Mesendoderm (in vitro differentiated cells): ENCODE measurements around the gene TBL2.
"Not testable (repeated sequence)": the region's sequence is repeated elsewhere in the genome, so short reads cannot be mapped to it uniquely, and the experiment has no call there.

Experiments used
- DNase-seq: peaks from one replicate; pipeline ENCODE4 v3.0.0; 2013
- H2AK5ac ChIP-seq: 2 replicates; pipeline ENCODE4 v1.6.1; 2013; ENCODE audit warnings: low read length, inconsistent platforms
- H2BK120ac ChIP-seq: 2 replicates; pipeline ENCODE4 v1.6.1; 2013; ENCODE audit warnings: low read depth, mild to moderate bottlenecking, low read length, moderate library complexity, mixed read lengths
- H2BK15ac ChIP-seq: replicated peaks from 2 replicates; pipeline ENCODE4 v1.6.1; 2013; ENCODE audit warnings: low read depth, mild to moderate bottlenecking, moderate library complexity
- H2BK5ac ChIP-seq: 2 replicates; pipeline ENCODE4 v1.6.1; 2013; ENCODE audit warnings: low read length, inconsistent platforms
- H3K18ac ChIP-seq: 2 replicates; pipeline ENCODE4 v1.6.1; 2013; ENCODE audit warnings: mild to moderate bottlenecking, low read length, mixed read lengths
- H3K23ac ChIP-seq: one replicate; pipeline ENCODE4 v1.6.1; 2013; ENCODE audit warnings: low read length
- H3K27ac ChIP-seq: 2 replicates; pipeline ENCODE4 v1.5.1; 2013; ENCODE audit warnings: low read depth, mild to moderate bottlenecking, inconsistent platforms, low read length, moderate library complexity
- H3K27me3 ChIP-seq: 2 replicates; pipeline ENCODE4 v1.6.1; 2013; ENCODE audit warnings: low read length, control low read depth, mild to moderate bottlenecking, inconsistent platforms; ENCODE audit not compliant: insufficient read depth, poor library complexity
- H3K36me3 ChIP-seq: 2 replicates; pipeline ENCODE4 v1.6.1; 2013; ENCODE audit warnings: low read length, inconsistent platforms; ENCODE audit not compliant: control insufficient read depth, insufficient read depth
- H3K4ac ChIP-seq: one replicate; pipeline ENCODE4 v1.6.1; 2013; ENCODE audit warnings: low read depth, mild to moderate bottlenecking, low read length, moderate library complexity
- H3K4me1 ChIP-seq: 2 replicates; pipeline ENCODE4 v1.6.1; 2013; ENCODE audit warnings: low read depth, low read length, inconsistent platforms; ENCODE audit not compliant: control insufficient read depth
- H3K4me2 ChIP-seq: 2 replicates; pipeline ENCODE4 v1.6.1; 2013; ENCODE audit warnings: low read length
- H3K4me3 ChIP-seq: 2 replicates; pipeline ENCODE4 v1.5.1; 2013; ENCODE audit warnings: mild to moderate bottlenecking, low read length
- H3K56ac ChIP-seq: one replicate; pipeline ENCODE4 v1.6.1; 2013; ENCODE audit warnings: low read length
- H3K79me1 ChIP-seq: 2 replicates; pipeline ENCODE4 v1.6.1; 2013; ENCODE audit warnings: low read length, inconsistent platforms
- H3K79me2 ChIP-seq: 2 replicates; pipeline ENCODE4 v1.6.1; 2013; ENCODE audit warnings: mild to moderate bottlenecking, low read length; ENCODE audit not compliant: control insufficient read depth, insufficient read depth
- H3K9ac ChIP-seq: 2 replicates; pipeline ENCODE4 v1.6.1; 2013; ENCODE audit warnings: low read length, inconsistent platforms
- H4K5ac ChIP-seq: one replicate; pipeline ENCODE4 v1.6.1; 2013; ENCODE audit warnings: low read length
- H4K8ac ChIP-seq: one replicate; pipeline ENCODE4 v1.6.1; 2013; ENCODE audit warnings: low read depth, mild to moderate bottlenecking, control low read depth, low read length, moderate library complexity
- WGBS: extraction: QIAGEN DNeasy Blood & Tissue Kit; methylation state at CpG from one replicate; pipeline ENCODE4 v1.1.7; 2013; ENCODE audit warnings: low lambda C conversion rate, missing lambda C conversion rate; ENCODE audit not compliant: insufficient coverage; ENCODE audit errors: extremely low coverage; 5-methylcytosine and 5-hydroxymethylcytosine counted together

TBL2 gene

GRCh38 chr7:73569042-73569608 is 9.3 kb downstream of the TBL2 start:
- WGBS, result 100% methylated on average over 2 of the region's 5 CpGs
- Histone ChIP-seq H3K18ac (no peak overlapping the region), H3K4ac (no peak overlapping the region), H3K4me1 (no peaks in the 10 kb centered on the region), H2AK5ac (no peak overlapping the region), H3K4me2 (no peak overlapping the region), H2BK15ac (no peak overlapping the region), H3K27me3 (no peaks in the 10 kb centered on the region), H3K4me3 (no peak overlapping the region), H4K5ac (no peak overlapping the region), H3K79me1 (peaks cover 4% of the 10 kb centered on the region), H2BK5ac (no peak overlapping the region), H3K9ac (no peak overlapping the region), H3K79me2 (no peaks in the 10 kb centered on the region), H3K36me3 (peaks cover 14% of the 10 kb centered on the region), H3K23ac (no peak overlapping the region), H2BK120ac (no peak overlapping the region), H3K56ac (no peak overlapping the region), H3K27ac (no peak overlapping the region), H4K8ac (no peak overlapping the region)
- DNase-seq, result no peak

- Histone ChIP-seq H4K5ac (no peak overlapping the region), H3K27ac (no peak overlapping the region), H3K27me3 (no peaks in the 10 kb centered on the region), H3K79me1 (no peaks in the 10 kb centered on the region), H3K4ac (no peak overlapping the region), H2BK120ac (no peak overlapping the region), H3K36me3 (peaks cover 8% of the 10 kb centered on the region), H3K4me2 (no peak overlapping the region), H2BK15ac (no peak overlapping the region), H2BK5ac (no peak overlapping the region), H3K4me3 (no peak overlapping the region), H3K4me1 (no peaks in the 10 kb centered on the region), H3K56ac (no peak overlapping the region), H2AK5ac (no peak overlapping the region), H4K8ac (no peak overlapping the region), H3K9ac (no peak overlapping the region), H3K18ac (no peak overlapping the region), H3K23ac (no peak overlapping the region), H3K79me2 (no peaks in the 10 kb centered on the region)
- no CpG with 5 or more reads among the region's 12 CpGs for WGBS
- DNase-seq, result no peak
These were observed 10.3 kb downstream of the TBL2 start for GRCh38 chr7:73567846-73568685.

GRCh38 chr7:73567140-73567539 is 11.2 kb downstream of the TBL2 start:
- Histone ChIP-seq H3K23ac (no peak overlapping the region), H2BK15ac (no peak overlapping the region), H3K4me2 (no peak overlapping the region), H4K8ac (no peak overlapping the region), H3K4ac (no peak overlapping the region), H3K79me1 (no peaks in the 10 kb centered on the region), H3K27ac (no peak overlapping the region), H2BK120ac (no peak overlapping the region), H2AK5ac (no peak overlapping the region), H3K56ac (no peak overlapping the region), H3K4me1 (no peaks in the 10 kb centered on the region), H4K5ac (no peak overlapping the region), H3K9ac (no peak overlapping the region), H3K4me3 (no peak overlapping the region), H3K79me2 (no peaks in the 10 kb centered on the region), H2BK5ac (no peak overlapping the region), H3K36me3 (peaks cover 5% of the 10 kb centered on the region), H3K27me3 (no peaks in the 10 kb centered on the region), H3K18ac (no peak overlapping the region)
- no CpG with 5 or more reads among the region's 4 CpGs for WGBS
- DNase-seq, result no peak

GRCh38 chr7:73566431-73566830 is 11.9 kb downstream of the TBL2 start:
- H3K36me3 ChIP-seq, H3K9ac ChIP-seq, H3K27me3 ChIP-seq, H4K5ac ChIP-seq, H3K4me2 ChIP-seq, H4K8ac ChIP-seq, H2BK15ac ChIP-seq, H3K27ac ChIP-seq, H3K79me2 ChIP-seq, H3K56ac ChIP-seq, H3K23ac ChIP-seq, H3K4me3 ChIP-seq, H3K79me1 ChIP-seq, H3K4ac ChIP-seq, H2BK120ac ChIP-seq, H3K18ac ChIP-seq, H2AK5ac ChIP-seq, H3K4me1 ChIP-seq, H2BK5ac ChIP-seq, DNase-seq: not testable (repeated sequence)

- Histone ChIP-seq H3K4ac (no peak overlapping the region), H4K8ac (no peak overlapping the region), H2BK15ac (no peak overlapping the region), H3K18ac (no peak overlapping the region), H3K27ac (no peak overlapping the region), H2AK5ac (no peak overlapping the region), H3K9ac (no peak overlapping the region), H2BK5ac (no peak overlapping the region), H3K23ac (no peak overlapping the region), H3K36me3 (peaks cover 4% of the 10 kb centered on the region), H3K4me3 (no peak overlapping the region), H2BK120ac (no peak overlapping the region), H3K79me2 (no peaks in the 10 kb centered on the region), H3K56ac (no peak overlapping the region), H3K27me3 (no peaks in the 10 kb centered on the region), H4K5ac (no peak overlapping the region), H3K4me1 (no peaks in the 10 kb centered on the region), H3K79me1 (no peaks in the 10 kb centered on the region), H3K4me2 (no peak overlapping the region)
- no peak for DNase-seq
- no CpG with 5 or more reads among the region's 7 CpGs for WGBS
These were observed 12.6 kb downstream of the TBL2 start for GRCh38 chr7:73565675-73566340.
